HG03432 (cell line): ENCODE measurements around the gene BHLHE40.

Source experiments
- ATAC-seq: cut with Tn5 transposase; IDR thresholded peaks from one replicate; pipeline ENCODE4 v1.9.1; 2021; ENCODE audit warnings: mild to moderate bottlenecking, moderate library complexity; ENCODE audit not compliant: unreplicated experiment

Gene BHLHE40

GRCh38 chr3:5016211-5017161 is 37.2 kb downstream of the BHLHE40 start:
- ATAC-seq: peak; percentile 57

DNA sequence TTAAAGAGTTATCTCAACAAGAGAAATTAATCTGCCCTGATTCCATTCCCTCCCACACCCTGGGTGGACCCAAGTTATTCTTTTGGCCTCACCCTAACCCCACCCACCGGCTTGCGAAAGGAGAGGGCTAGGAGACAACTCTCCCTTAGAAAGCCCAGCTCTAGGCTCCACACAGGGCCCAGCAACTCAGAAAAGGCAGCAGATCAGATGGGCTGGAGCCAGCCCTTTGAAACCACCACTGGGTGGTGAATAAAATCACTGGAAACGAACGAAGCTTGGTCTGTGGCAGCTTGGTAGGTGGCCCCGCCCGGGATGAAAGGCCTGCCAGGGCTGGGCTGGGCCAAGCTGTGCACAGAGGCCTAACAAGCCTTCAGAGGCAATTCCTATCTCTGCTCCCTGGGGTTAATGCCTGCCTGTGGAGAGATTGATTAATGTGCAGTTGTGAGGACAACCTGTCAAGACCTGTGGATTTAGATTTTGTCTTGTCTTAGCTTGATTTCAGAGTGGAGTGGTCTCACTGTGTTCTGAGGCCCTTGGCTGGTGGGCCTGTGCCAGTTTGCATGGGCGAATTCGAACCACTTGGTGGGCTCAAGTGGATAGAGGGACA is 38.8 kb downstream of the BHLHE40 start:
- ATAC-seq: no peak

GRCh38 chr3:5019411-5020241 is 40.4 kb downstream of the BHLHE40 start:
- no peak for ATAC-seq

GRCh38 chr3:5020242-5020722 is 41.0 kb downstream of the BHLHE40 start:
- no peak for ATAC-seq

DNA sequence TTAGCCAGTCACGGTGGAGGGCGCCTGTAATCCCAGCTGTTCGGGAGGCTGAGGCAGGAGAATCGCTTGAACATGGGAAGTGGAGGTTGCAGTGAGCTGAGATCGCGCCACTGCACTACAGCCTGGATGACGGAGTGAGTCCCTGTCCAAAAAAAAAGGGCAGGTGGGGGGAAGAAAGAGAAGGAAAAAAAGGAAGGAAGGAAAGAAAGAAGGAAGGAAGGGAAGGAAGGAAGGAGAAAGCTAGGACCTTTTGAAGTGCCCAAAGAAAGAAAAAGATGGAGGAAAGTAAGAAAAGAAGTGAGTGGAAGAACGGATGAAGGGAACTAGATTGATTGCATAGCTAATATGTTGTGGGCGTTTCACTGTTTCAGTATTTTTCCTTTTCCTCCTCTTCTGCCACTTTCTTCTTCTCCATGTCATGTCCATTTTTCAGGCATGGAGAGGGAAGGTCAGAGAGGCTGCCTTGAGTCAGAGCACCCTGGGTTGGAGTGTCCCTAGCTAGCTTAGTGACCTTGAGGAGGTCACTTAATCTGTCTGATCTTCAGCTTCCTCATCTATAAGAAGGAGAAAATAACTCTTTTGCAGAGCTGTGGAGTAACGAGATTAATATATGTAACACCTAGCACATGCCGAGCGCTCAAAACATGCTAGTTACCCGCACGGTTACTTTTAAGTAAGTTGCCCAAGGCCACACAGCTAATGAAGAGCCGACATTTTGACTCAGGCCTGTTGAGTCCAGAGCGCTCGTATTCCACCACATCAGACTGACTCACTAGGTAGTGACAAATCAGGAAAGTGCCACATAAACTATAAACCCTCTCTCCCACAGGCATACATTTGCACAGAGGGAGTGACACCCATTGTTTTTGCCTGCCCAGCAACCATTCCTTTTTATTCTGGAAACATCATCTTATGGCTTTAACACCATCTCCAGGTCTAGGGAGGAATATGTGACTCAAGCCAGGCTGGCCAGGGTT is 42.2 kb downstream of the BHLHE40 start:
- ATAC-seq: no peak

DNA sequence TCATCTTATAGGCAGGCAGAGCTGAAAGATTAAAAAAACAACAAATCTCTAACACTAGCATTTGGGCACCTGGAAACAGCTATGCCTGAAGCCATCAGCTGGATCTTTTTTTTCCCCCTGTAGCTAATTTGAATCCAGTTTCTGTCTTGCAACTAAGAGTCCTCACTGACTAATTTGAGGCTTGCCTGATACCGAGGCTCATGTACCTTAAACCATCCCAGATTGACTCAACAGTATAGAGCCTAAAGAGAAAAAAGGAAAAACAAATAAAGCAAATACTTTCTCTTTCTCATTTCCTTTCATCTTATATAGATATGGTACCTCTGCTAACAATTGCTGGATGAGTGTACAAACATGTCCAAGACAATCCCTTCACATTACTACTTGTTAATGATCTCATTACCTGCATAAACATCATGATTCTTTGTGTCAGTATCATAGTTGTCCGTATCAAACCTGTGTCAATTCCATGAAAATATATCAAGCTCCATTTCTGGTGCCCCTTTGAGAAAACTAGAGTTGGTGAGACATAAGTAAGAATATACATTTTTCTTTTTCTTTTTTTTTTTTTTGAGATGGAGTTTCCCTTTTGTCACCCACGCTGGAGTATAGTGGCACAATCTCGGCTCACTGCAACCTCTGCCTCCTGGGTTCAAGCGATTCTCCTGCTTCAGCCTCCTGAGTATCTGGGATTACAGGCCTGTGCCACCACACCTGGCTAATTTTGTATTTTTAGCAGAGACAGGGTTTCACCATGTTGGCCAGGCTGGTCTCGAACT is 43.1 kb downstream of the BHLHE40 start:
- ATAC-seq: peak; percentile 71

GRCh38 chr3:5022966-5023776 is 43.9 kb downstream of the BHLHE40 start:
- ATAC-seq: no peak

DNA sequence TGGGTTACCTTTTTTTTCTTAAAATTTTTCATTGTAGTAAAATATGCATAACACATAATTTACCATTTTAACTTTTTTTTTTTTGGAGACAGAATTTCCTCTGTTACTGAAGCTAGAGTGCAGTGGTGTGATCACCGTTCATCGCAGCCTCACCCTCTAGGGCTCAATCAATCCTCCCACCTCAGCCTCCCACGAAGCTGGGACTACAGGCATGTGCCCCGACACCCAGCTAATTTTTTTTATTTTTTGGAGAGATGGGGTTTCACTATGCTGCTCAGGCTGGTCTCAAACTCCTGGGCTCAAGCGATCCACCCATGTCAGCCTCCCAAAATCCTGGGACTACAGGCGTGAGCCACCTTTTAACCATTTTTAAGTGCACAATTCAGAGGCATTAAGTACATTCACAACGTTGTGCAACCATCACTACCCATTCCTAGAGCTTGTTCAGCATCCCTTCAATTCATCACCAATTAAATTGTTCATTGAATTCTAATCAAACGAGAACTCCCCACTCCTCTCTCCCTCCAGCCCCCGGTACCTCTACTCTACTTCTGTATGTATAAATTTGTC is 44.6 kb downstream of the BHLHE40 start:
- no peak for ATAC-seq

DNA sequence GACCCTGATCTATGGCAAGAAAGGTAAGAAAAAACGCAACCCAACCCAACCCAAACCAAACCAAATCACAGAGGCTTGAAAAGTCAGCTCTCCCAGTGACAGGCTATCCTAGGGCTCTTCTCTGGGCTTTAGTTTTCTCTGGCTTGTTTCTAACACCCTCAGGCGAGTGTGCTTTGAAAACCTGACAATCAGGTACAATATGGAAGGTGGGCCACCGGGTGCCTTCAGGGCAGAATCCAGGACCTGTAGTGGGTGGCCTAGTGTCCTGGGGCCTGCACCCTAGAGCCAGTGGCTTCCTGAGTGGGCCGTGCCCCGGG is 46.8 kb downstream of the BHLHE40 start:
- no peak for ATAC-seq

- ATAC-seq: no peak
Measured at GRCh38 chr3:5029715-5030114, 50.5 kb downstream of the BHLHE40 start.

- no peak for ATAC-seq
Measured at GRCh38 chr3:5030152-5030551, 50.9 kb downstream of the BHLHE40 start.

DNA sequence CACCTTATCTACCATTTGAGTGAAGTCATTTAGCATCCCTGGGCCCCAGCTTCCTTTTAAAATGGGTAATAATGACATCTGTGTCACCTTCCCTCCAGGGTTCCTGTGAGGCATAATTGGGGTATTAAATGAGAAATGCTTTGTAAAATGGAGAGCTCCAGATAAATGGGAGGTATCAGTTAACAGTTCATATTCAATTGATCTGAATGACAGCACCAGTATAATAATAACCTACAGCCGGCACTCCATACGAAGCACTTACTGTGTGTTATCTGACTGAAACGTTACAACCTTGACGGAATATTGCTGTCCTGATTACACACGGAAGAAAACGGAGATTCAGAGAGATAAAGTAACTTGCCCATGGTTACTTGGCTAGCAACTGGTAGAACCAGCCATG is 53.6 kb downstream of the BHLHE40 start:
- no peak for ATAC-seq
